ENCODE results near the gene TAF1C. TPM values are rescaled to one million over a fixed set of nuclear protein-coding genes. Genes with fewer than 3 reads are reported as not detected.

TAF1C gene
- total and polyA plus RNA-seq, 9 of the 15 experiments (the other 6 are each of a cell fraction or from before 2014, with no cell fraction given) = 1.5 to 74.8 (median 21.0) TPM

DNA sequence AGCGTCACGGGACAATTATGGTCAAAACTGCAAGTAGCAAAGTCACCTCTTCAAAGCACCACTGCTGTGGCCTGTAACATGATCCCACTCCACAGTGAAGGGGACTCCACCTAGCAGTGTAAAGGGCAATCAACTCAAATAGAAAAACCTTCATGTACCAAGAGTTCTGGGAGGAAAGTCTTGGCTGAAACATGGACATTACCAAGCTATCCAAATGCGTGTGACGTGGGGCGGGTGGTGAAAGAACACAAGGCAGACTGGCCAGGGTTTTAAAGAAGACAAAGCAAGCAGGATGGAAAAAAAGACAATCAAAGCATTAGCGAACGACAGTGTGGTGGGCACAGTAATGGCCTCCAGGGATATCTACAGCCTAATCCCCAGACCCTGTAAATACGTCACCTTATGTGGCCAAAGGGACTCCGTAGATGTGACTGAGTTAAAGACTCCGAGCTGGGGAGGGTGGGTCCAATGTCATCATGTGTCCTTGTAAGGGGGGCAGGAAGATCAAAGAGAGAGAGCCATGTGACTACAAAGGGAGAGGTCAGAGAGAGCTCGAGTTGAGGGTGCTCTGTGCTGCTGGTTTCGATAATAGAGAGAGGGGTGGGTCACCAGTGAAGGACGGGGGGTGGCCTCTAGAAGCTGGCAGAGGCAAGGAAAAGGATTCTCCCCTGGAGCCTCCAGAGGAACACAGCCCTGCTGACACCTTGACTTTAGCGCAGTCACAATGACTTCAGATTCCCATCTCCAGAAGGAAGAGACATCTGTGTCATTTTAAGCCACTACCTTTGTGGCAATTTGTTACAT lies 47.8 kb downstream of the TAF1C start (continued):
- TF ChIP-seq ZNF384 (IDR thresholded peaks at IDR 0.05; ENCODE audit: low read depth, low read length) = no peak; the same call in 1 of the 2 replicates
- TF ChIP-seq, protein P1, sequence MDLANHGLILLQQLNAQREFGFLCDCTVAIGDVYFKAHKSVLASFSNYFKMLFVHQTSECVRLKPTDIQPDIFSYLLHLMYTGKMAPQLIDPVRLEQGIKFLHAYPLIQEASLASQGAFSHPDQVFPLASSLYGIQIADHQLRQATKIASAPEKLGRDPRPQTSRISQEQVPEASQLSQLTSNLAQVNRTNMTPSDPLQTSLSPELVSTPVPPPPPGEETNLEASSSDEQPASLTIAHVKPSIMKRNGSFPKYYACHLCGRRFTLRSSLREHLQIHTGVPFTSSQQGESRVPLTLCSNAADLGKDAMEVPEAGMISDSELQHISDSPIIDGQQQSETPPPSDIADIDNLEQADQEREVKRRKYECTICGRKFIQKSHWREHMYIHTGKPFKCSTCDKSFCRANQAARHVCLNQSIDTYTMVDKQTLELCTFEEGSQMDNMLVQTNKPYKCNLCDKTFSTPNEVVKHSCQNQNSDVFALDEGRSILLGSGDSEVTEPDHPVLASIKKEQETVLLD (IDR thresholded peaks at IDR 0.05) = peak; percentile 51; the same call in 1 of the 2 replicates
- TF ChIP-seq, protein P2, sequence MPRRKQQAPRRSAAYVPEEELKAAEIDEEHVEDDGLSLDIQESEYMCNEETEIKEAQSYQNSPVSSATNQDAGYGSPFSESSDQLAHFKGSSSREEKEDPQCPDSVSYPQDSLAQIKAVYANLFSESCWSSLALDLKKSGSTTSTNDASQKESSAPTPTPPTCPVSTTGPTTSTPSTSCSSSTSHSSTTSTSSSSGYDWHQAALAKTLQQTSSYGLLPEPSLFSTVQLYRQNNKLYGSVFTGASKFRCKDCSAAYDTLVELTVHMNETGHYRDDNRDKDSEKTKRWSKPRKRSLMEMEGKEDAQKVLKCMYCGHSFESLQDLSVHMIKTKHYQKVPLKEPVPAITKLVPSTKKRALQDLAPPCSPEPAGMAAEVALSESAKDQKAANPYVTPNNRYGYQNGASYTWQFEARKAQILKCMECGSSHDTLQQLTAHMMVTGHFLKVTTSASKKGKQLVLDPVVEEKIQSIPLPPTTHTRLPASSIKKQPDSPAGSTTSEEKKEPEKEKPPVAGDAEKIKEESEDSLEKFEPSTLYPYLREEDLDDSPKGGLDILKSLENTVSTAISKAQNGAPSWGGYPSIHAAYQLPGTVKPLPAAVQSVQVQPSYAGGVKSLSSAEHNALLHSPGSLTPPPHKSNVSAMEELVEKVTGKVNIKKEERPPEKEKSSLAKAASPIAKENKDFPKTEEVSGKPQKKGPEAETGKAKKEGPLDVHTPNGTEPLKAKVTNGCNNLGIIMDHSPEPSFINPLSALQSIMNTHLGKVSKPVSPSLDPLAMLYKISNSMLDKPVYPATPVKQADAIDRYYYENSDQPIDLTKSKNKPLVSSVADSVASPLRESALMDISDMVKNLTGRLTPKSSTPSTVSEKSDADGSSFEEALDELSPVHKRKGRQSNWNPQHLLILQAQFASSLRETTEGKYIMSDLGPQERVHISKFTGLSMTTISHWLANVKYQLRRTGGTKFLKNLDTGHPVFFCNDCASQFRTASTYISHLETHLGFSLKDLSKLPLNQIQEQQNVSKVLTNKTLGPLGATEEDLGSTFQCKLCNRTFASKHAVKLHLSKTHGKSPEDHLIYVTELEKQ (CRISPR knock-in tag; IDR thresholded peaks at IDR 0.05) = 0 out of 2 replicates have a peak, but pooled peaks have one; percentile 29
- TF ChIP-seq, protein P3, sequence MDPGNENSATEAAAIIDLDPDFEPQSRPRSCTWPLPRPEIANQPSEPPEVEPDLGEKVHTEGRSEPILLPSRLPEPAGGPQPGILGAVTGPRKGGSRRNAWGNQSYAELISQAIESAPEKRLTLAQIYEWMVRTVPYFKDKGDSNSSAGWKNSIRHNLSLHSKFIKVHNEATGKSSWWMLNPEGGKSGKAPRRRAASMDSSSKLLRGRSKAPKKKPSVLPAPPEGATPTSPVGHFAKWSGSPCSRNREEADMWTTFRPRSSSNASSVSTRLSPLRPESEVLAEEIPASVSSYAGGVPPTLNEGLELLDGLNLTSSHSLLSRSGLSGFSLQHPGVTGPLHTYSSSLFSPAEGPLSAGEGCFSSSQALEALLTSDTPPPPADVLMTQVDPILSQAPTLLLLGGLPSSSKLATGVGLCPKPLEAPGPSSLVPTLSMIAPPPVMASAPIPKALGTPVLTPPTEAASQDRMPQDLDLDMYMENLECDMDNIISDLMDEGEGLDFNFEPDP (CRISPR knock-in tag; IDR thresholded peaks at IDR 0.05) = no peak
- TF ChIP-seq, protein P4, sequence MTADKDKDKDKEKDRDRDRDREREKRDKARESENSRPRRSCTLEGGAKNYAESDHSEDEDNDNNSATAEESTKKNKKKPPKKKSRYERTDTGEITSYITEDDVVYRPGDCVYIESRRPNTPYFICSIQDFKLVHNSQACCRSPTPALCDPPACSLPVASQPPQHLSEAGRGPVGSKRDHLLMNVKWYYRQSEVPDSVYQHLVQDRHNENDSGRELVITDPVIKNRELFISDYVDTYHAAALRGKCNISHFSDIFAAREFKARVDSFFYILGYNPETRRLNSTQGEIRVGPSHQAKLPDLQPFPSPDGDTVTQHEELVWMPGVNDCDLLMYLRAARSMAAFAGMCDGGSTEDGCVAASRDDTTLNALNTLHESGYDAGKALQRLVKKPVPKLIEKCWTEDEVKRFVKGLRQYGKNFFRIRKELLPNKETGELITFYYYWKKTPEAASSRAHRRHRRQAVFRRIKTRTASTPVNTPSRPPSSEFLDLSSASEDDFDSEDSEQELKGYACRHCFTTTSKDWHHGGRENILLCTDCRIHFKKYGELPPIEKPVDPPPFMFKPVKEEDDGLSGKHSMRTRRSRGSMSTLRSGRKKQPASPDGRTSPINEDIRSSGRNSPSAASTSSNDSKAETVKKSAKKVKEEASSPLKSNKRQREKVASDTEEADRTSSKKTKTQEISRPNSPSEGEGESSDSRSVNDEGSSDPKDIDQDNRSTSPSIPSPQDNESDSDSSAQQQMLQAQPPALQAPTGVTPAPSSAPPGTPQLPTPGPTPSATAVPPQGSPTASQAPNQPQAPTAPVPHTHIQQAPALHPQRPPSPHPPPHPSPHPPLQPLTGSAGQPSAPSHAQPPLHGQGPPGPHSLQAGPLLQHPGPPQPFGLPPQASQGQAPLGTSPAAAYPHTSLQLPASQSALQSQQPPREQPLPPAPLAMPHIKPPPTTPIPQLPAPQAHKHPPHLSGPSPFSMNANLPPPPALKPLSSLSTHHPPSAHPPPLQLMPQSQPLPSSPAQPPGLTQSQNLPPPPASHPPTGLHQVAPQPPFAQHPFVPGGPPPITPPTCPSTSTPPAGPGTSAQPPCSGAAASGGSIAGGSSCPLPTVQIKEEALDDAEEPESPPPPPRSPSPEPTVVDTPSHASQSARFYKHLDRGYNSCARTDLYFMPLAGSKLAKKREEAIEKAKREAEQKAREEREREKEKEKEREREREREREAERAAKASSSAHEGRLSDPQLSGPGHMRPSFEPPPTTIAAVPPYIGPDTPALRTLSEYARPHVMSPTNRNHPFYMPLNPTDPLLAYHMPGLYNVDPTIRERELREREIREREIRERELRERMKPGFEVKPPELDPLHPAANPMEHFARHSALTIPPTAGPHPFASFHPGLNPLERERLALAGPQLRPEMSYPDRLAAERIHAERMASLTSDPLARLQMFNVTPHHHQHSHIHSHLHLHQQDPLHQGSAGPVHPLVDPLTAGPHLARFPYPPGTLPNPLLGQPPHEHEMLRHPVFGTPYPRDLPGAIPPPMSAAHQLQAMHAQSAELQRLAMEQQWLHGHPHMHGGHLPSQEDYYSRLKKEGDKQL (CRISPR knock-in tag; IDR thresholded peaks at IDR 0.05; ENCODE audit: borderline replicate concordance) = no peak
- no peak for TF ChIP-seq ZNF785 (CRISPR knock-in tag; IDR thresholded peaks at IDR 0.05)
- no peak; the same call in 1 of the 2 replicates for TF ChIP-seq SMARCE1 (IDR thresholded peaks at IDR 0.05)
- TF ChIP-seq, protein P5, sequence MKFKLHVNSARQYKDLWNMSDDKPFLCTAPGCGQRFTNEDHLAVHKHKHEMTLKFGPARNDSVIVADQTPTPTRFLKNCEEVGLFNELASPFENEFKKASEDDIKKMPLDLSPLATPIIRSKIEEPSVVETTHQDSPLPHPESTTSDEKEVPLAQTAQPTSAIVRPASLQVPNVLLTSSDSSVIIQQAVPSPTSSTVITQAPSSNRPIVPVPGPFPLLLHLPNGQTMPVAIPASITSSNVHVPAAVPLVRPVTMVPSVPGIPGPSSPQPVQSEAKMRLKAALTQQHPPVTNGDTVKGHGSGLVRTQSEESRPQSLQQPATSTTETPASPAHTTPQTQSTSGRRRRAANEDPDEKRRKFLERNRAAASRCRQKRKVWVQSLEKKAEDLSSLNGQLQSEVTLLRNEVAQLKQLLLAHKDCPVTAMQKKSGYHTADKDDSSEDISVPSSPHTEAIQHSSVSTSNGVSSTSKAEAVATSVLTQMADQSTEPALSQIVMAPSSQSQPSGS (CRISPR knock-in tag; IDR thresholded peaks at IDR 0.05) = no peak
- TF ChIP-seq PHF20 (IDR thresholded peaks at IDR 0.05; ENCODE audit: partially characterized antibody) = no peak
- TF ChIP-seq POLR2H (tag; IDR thresholded peaks at IDR 0.05; ENCODE audit: low read depth) = peak; percentile 85
- 0 out of 2 replicates have a peak, but pooled peaks have one; percentile 71 for TF ChIP-seq ZNF12 (CRISPR knock-in tag; IDR thresholded peaks at IDR 0.05)
- TF ChIP-seq KLF13 (tag; IDR thresholded peaks at IDR 0.05; ENCODE audit: borderline replicate concordance, low read depth) = no peak
- no peak for TF ChIP-seq SMAD2 (IDR thresholded peaks at IDR 0.05; ENCODE audit: low read depth, low read length)
